B cell (primary cell): Measurements from ENCODE around the gene ARV1.

Source experiments
- CTCF ChIP-seq: fragments of 200-600 bp; IDR thresholded peaks from one replicate; pipeline ENCODE4 v1.8.0; 2022; ENCODE audit warnings: antibody characterized with exemption, mild to moderate bottlenecking
- EZH2 ChIP-seq: IDR thresholded peaks from 2 replicates; pipeline ENCODE4 v1.6.1; 2012; ENCODE audit warnings: borderline replicate concordance, low read depth, mild to moderate bottlenecking, moderate library complexity, low read length; ENCODE audit not compliant: insufficient read depth, poor library complexity, severe bottlenecking

- TF ChIP-seq CTCF = no peak
- TF ChIP-seq EZH2 = no peak
Measured at GRCh38 chr1:230979389-230979716, 459 bp downstream of the ARV1 start.
